Naive thymus-derived CD4-positive, alpha-beta T cell (primary cell): ENCODE data around the gene PDCL2. TPM values are rescaled to one million over a fixed set of nuclear protein-coding genes. Genes with fewer than 3 reads are reported as not detected.
"Not testable (repeated sequence)": the region's sequence is repeated elsewhere in the genome, so short reads cannot be mapped to it uniquely, and the experiment has no call there.

Experiments
- ATAC-seq: fragments of 150-1000 bp; cut with Tn5 transposase; 2 replicates; pipeline ENCODE4 v1.10.0; 2021; ENCODE audit warnings: mild to moderate bottlenecking, moderate library complexity
- CTCF ChIA-PET: fragments of 350-600 bp; sonication (Branson Sonifier 250); formaldehyde crosslinking; loops from one replicate; lab custom pipeline; 2021; ENCODE audit warnings: antibody characterized with exemption; lab: Charles Lee
- POLR2A ChIA-PET: fragments of 350-600 bp; sonication (Branson Sonifier 250); formaldehyde crosslinking; loops from one replicate; lab custom pipeline; 2021; ENCODE audit warnings: antibody characterized with exemption, inconsistent platforms; lab: Charles Lee
- DNase-seq, 9 donors: peaks; one replicate each; pipeline versions ENCODE4 v3.0.0 to v3.0.0-alpha.2; 2020 to 2022; ENCODE audit warnings: mixed read lengths in 1 of 9
- H3K27ac ChIP-seq: one replicate; pipeline ENCODE4 v1.7.0; 2013; ENCODE audit warnings: mild to moderate bottlenecking, low read depth, low read length, moderate library complexity
- H3K27me3 ChIP-seq, 2 donors: one replicate each; pipeline ENCODE4 v1.7.0; 2013; ENCODE audit warnings: low read length in 2 of 2, mild to moderate bottlenecking in 2 of 2, moderate library complexity in 2 of 2; ENCODE audit not compliant: control insufficient read depth in 2 of 2, insufficient read depth in 2 of 2
- H3K36me3 ChIP-seq, 3 experiments: 1 replicate in 2 of 3; 2 replicates in 1 of 3; pipeline ENCODE4 v1.7.0; 2013; ENCODE audit warnings: low read length in 3 of 3, mild to moderate bottlenecking in 3 of 3, moderate library complexity in 1 of 3; ENCODE audit not compliant: insufficient read depth in 3 of 3, control insufficient read depth in 2 of 3
- H3K4me1 ChIP-seq, 2 donors: one replicate each; pipeline ENCODE4 v1.7.0; 2013; ENCODE audit warnings: low read length in 2 of 2, mild to moderate bottlenecking in 2 of 2, moderate library complexity in 1 of 2; ENCODE audit not compliant: control insufficient read depth in 2 of 2, insufficient read depth in 2 of 2
- H3K4me3 ChIP-seq: 2 replicates; pipeline ENCODE4 v1.7.0; 2013; ENCODE audit warnings: mild to moderate bottlenecking, low read length
- H3K9me3 ChIP-seq, 3 experiments: 1 replicate in 2 of 3; 2 replicates in 1 of 3; pipeline ENCODE4 v1.7.0; 2013; ENCODE audit warnings: low read length in 3 of 3; ENCODE audit not compliant: control insufficient read depth in 2 of 3
- H3K27ac Mint-ChIP-seq, 9 donors: one replicate each; pipeline ENCODE4 v1.8.0; 2020 to 2022; ENCODE audit warnings: mixed read lengths in 9 of 9, mild to moderate bottlenecking in 8 of 9, moderate library complexity in 5 of 9, inconsistent platforms in 2 of 9
- H3K27me3 Mint-ChIP-seq, 5 donors: one replicate each; pipeline ENCODE4 v1.8.0; 2021 to 2022; ENCODE audit warnings: mixed read lengths in 5 of 5, mild to moderate bottlenecking in 1 of 5
- H3K36me3 Mint-ChIP-seq, 5 donors: one replicate each; pipeline ENCODE4 v1.8.0; 2020 to 2022; ENCODE audit warnings: mixed read lengths in 5 of 5, mild to moderate bottlenecking in 3 of 5, inconsistent platforms in 1 of 5
- H3K4me1 Mint-ChIP-seq, 7 donors: one replicate each; pipeline ENCODE4 v1.8.0; 2020 to 2022; ENCODE audit warnings: mixed read lengths in 7 of 7, mild to moderate bottlenecking in 3 of 7, inconsistent platforms in 1 of 7
- H3K4me3 Mint-ChIP-seq, 10 donors: one replicate each; pipeline ENCODE4 v1.8.0; 2020 to 2022; ENCODE audit warnings: mild to moderate bottlenecking in 10 of 10, mixed read lengths in 10 of 10, moderate library complexity in 6 of 10, inconsistent platforms in 2 of 10
- H3K9me3 Mint-ChIP-seq, 11 donors: one replicate each; pipeline ENCODE4 v1.8.0; 2020 to 2022; ENCODE audit warnings: mixed read lengths in 11 of 11, mild to moderate bottlenecking in 4 of 11, inconsistent platforms in 1 of 11, moderate library complexity in 1 of 11
- intact Hi-C, 2 donors: fragments of 100-400 bp; cut with micrococcal nuclease; formaldehyde crosslinking; loops; one replicate each; pipeline ENCODE4 v1.15.1; 2023
- polyA plus RNA-seq, 2 donors: library from polyadenylated mRNA; unstranded; fragments of 300-500 nt; fragmentation: Illumina TruSeq; gene quantifications; one replicate each; pipeline ENCODE4 v1.2.3, GENCODE V29; 2021
- total RNA-seq, 6 experiments: library from RNA in 5 of 6; stranded (reverse) in 5 of 6; gene quantifications; 1 replicate in 5 of 6; 2 replicates in 1 of 6; pipeline ENCODE4 v1.2.3 and lab custom pipeline; 2021 to 2026

Gene PDCL2
- total and polyA plus RNA-seq, 7 experiments from 2014 or later = not detected

DNA sequence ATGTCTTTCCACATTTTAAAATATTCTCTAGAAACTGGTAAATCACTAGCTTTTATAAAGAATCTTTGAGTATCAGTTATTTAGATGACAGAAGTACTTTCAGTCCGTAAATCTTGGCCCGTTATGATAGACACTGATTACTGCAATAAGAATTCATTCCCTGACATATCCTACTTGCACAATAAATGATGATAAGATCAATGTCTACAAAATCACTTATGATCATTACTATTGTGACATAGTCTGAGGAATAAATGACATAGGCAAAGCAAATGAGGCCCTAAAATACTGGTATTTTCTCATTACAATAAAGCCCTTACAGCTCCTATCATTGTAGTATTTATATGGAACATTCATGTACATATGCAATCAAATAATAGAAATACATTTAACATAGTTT lies 6.6 kb upstream of the PDCL2 start:
- ATAC-seq = no peak
- H3K27ac ChIP-seq = no peak overlapping the region
- Mint-ChIP-seq H3K9me3 (peaks cover 0 to 7% (median 2%) of the 10 kb centered on the region in 11 donors), H3K4me3 (no peak overlapping the region), H3K4me1 (no peaks in the 10 kb centered on the region), H3K27ac (no peak overlapping the region), H3K27me3 (peaks cover 0 to 10% (median 3%) of the 10 kb centered on the region in 5 donors), H3K36me3 (no peaks in the 10 kb centered on the region)
- no peaks in the 10 kb centered on the region for H3K36me3 ChIP-seq
- intact Hi-C loops = no loop called here
- H3K4me3 ChIP-seq = no peak overlapping the region
- no peaks in the 10 kb centered on the region for H3K4me1 ChIP-seq
- ChIA-PET CTCF (no interaction called here), POLR2A (no interaction called here)
- no peaks in the 10 kb centered on the region for H3K27me3 ChIP-seq
- no peak for DNase-seq
- H3K9me3 ChIP-seq = no peaks in the 10 kb centered on the region

DNA sequence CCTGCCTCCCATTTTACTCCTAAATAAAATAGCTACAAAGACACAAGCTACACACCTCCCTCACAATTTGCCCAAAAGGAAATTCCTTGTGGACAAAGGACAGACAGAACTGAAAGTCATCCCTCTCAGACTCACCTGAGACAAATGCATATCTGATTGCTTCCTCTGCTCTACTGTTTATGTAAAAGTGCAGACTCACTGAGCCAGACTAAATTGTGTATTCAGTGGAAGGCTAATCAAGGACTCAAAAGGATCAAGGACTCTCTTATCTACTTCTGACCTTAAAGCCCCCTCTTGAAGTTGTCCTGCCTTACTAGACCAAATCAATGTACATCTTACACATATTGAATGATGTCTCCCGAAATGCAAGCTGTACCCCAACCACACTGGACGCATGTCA lies 3.9 kb downstream of the PDCL2 start:
- Mint-ChIP-seq H3K36me3 (peaks cover 0 to 10% (median 9%) of the 10 kb centered on the region in 5 donors), H3K9me3 (peaks cover 4 to 20% (median 11%) of the 10 kb centered on the region in 11 donors), H3K4me1 (no peaks in the 10 kb centered on the region), H3K27ac (no peak overlapping the region), H3K27me3 (peaks cover 0 to 26% (median 19%) of the 10 kb centered on the region in 5 donors), H3K4me3 (no peak overlapping the region)
- intact Hi-C loops = no loop called here
- ATAC-seq = no peak
- H3K36me3 ChIP-seq = no peaks in the 10 kb centered on the region
- H3K9me3 ChIP-seq = no peaks in the 10 kb centered on the region
- no peak overlapping the region for H3K4me3 ChIP-seq
- H3K4me1 ChIP-seq = no peaks in the 10 kb centered on the region
- no peak overlapping the region for H3K27ac ChIP-seq
- POLR2A ChIA-PET = no interaction called here
- no peaks in the 10 kb centered on the region for H3K27me3 ChIP-seq
- CTCF ChIA-PET = no interaction called here
- no peak for DNase-seq

GRCh38 chr4:55582773-55583172 lies 9.3 kb downstream of the PDCL2 start:
- H3K27me3 ChIP-seq, H3K36me3 Mint-ChIP-seq, POLR2A ChIA-PET, H3K4me3 Mint-ChIP-seq, H3K9me3 ChIP-seq, H3K4me3 ChIP-seq, H3K4me1 Mint-ChIP-seq, intact Hi-C loops, H3K36me3 ChIP-seq, CTCF ChIA-PET, H3K27ac Mint-ChIP-seq, ATAC-seq, DNase-seq, H3K4me1 ChIP-seq, H3K27ac ChIP-seq: not testable (repeated sequence)
- peaks cover 0 to 16% (median 13%) of the 10 kb centered on the region in 5 donors for H3K27me3 Mint-ChIP-seq
- peaks cover 3 to 18% (median 7%) of the 10 kb centered on the region in 11 donors for H3K9me3 Mint-ChIP-seq

- Histone ChIP-seq H3K4me3 (no peak overlapping the region), H3K36me3 (no peaks in the 10 kb centered on the region), H3K9me3 (no peaks in the 10 kb centered on the region), H3K4me1 (no peaks in the 10 kb centered on the region), H3K27ac (no peak overlapping the region), H3K27me3 (no peaks in the 10 kb centered on the region)
- Mint-ChIP-seq H3K4me1 (no peaks in the 10 kb centered on the region), H3K4me3 (no peak overlapping the region), H3K36me3 (peaks cover 0 to 12% (median 4%) of the 10 kb centered on the region in 5 donors), H3K27me3 (peaks cover 0 to 17% (median 8%) of the 10 kb centered on the region in 5 donors), H3K27ac (no peak overlapping the region), H3K9me3 (peaks cover 6 to 46% (median 23%) of the 10 kb centered on the region in 11 donors)
- intact Hi-C loops = no loop called here
- DNase-seq (no peak), ATAC-seq (no peak)
- POLR2A ChIA-PET = no interaction called here
- CTCF ChIA-PET = no interaction called here
These were observed 13.6 kb downstream of the PDCL2 start for GRCh38 chr4:55578341-55579010.

DNA sequence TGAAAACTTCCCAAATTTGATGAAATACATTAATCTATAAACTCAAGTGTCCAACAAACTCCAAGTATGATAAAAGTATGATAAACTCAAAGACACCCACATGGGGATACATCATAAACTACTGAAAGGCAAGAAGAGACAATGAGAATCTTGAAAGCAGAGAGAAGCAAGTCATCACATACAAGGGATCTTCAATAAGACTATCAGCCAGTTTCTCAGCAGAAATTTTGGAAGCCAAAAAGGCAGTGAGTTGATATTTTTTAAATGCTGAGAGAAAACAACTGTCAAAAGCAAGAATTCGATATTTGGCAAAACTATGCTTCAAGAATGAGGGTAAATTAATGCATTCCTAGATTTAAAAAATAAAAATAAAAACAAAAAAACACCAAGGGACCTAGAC lies 16.5 kb downstream of the PDCL2 start:
- ATAC-seq (no peak), DNase-seq (no peak)
- no peak overlapping the region for H3K27ac ChIP-seq

DNA sequence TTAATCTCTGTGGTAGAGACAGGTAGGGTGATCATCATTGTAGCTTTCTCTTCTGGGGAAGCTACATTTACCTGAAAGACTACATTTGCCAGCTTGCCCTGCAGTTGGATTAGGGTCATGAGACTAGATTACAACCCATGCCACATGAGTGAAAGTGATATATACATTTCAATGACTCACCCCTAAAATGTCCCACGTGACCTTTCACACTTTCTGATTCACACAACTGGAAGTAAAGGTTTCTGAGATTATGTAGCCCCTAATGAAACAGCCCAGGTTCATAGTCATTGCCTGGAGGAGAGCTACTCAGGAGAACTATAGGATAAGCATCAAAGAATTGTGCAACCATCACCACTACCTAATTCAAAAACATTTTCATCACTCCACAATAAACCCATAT lies 17.8 kb downstream of the PDCL2 start:
- peaks cover 0 to 14% (median 6%) of the 10 kb centered on the region in 5 donors for H3K27me3 Mint-ChIP-seq
- no peaks in the 10 kb centered on the region for H3K36me3 ChIP-seq
- H3K4me1 Mint-ChIP-seq = no peaks in the 10 kb centered on the region
- no peaks in the 10 kb centered on the region for H3K4me1 ChIP-seq
- ChIA-PET POLR2A (no interaction called here), CTCF (no interaction called here)
- no peak overlapping the region for H3K4me3 ChIP-seq
- no peak overlapping the region for H3K27ac ChIP-seq
- intact Hi-C loops = no loop called here
- H3K27ac Mint-ChIP-seq = no peak overlapping the region
- H3K9me3 Mint-ChIP-seq = peaks cover 6 to 40% (median 17%) of the 10 kb centered on the region in 11 donors
- DNase-seq (no peak), ATAC-seq (no peak)
- H3K9me3 ChIP-seq = no peaks in the 10 kb centered on the region
- H3K36me3 Mint-ChIP-seq = peaks cover 0 to 7% (median 4%) of the 10 kb centered on the region in 5 donors
- H3K27me3 ChIP-seq = no peaks in the 10 kb centered on the region
- H3K4me3 Mint-ChIP-seq = no peak overlapping the region

More for the DNA sequence above, 16.5 kb downstream of the PDCL2 start:
- Histone ChIP-seq H3K27me3 (no peaks in the 10 kb centered on the region), H3K9me3 (no peaks in the 10 kb centered on the region), H3K4me1 (no peaks in the 10 kb centered on the region), H3K36me3 (no peaks in the 10 kb centered on the region), H3K4me3 (no peak overlapping the region)
- intact Hi-C loops = no loop called here
- POLR2A ChIA-PET = no interaction called here
- H3K4me3 Mint-ChIP-seq = no peak overlapping the region
- H3K27ac Mint-ChIP-seq = no peak overlapping the region
- CTCF ChIA-PET = no interaction called here
- no peaks in the 10 kb centered on the region for H3K4me1 Mint-ChIP-seq
- peaks cover 0 to 7% (median 4%) of the 10 kb centered on the region in 5 donors for H3K36me3 Mint-ChIP-seq
- H3K27me3 Mint-ChIP-seq = peaks cover 0 to 14% (median 6%) of the 10 kb centered on the region in 5 donors
- peaks cover 6 to 40% (median 17%) of the 10 kb centered on the region in 11 donors for H3K9me3 Mint-ChIP-seq

GRCh38 chr4:55571806-55572205 lies 20.2 kb downstream of the PDCL2 start:
- ChIA-PET CTCF (no interaction called here), POLR2A (no interaction called here)
- Histone ChIP-seq H3K36me3 (no peaks in the 10 kb centered on the region), H3K27ac (no peak overlapping the region), H3K27me3 (no peaks in the 10 kb centered on the region), H3K4me3 (no peak overlapping the region), H3K9me3 (no peaks in the 10 kb centered on the region), H3K4me1 (no peaks in the 10 kb centered on the region)
- Mint-ChIP-seq H3K4me3 (no peak overlapping the region), H3K36me3 (peaks cover 0 to 7% (median 4%) of the 10 kb centered on the region in 5 donors), H3K27ac (no peak overlapping the region), H3K9me3 (peaks cover 6 to 26% (median 15%) of the 10 kb centered on the region in 11 donors), H3K4me1 (no peaks in the 10 kb centered on the region), H3K27me3 (peaks cover 0 to 14% (median 6%) of the 10 kb centered on the region in 5 donors)
- ATAC-seq (no peak), DNase-seq (no peak)
- intact Hi-C loops = no loop called here
